MCF 10A (cell line): ENCODE results near the gene CPA5. TPM values are rescaled to one million over a fixed set of nuclear protein-coding genes. Genes with fewer than 3 reads are reported as not detected.

Experiments used
- BruUV-seq: library from RNA; stranded (reverse); fragments of 400-500 nt; replicated peaks from 2 replicates; lab custom pipeline; 2021; lab: Mats Ljungman, UMichigan
- CTCF ChIA-PET: fragments of 300-600 bp; sonication (Branson Sonifier 250); formaldehyde crosslinking; extraction: SDS; loops from one replicate; lab custom pipeline; 2021; ENCODE audit warnings: antibody characterized with exemption, inconsistent platforms; lab: Yijun Ruan, JAX
- POLR2A ChIA-PET: fragments of 300-600, 350-650 bp; sonication (Branson Sonifier 250); formaldehyde crosslinking; extraction: SDS; loops from one replicate; lab custom pipeline; 2020; ENCODE audit warnings: antibody characterized with exemption, inconsistent platforms; lab: Yijun Ruan, JAX
- DNase-seq: peaks from one replicate; pipeline ENCODE4 v3.0.0-alpha.2; 2018; ENCODE audit not compliant: unreplicated experiment
- H3K27ac Mint-ChIP-seq: one replicate; pipeline ENCODE4 v1.8.0; 2022; ENCODE audit warnings: mild to moderate bottlenecking, low read depth, mixed read lengths; ENCODE audit not compliant: unreplicated experiment
- H3K27me3 Mint-ChIP-seq: one replicate; pipeline ENCODE4 v1.8.0; 2022; ENCODE audit warnings: mixed read lengths; ENCODE audit not compliant: insufficient read depth, unreplicated experiment
- H3K36me3 Mint-ChIP-seq: one replicate; pipeline ENCODE4 v1.8.0; 2022; ENCODE audit warnings: mild to moderate bottlenecking, moderate library complexity, mixed read lengths; ENCODE audit not compliant: insufficient read depth, unreplicated experiment
- H3K4me1 Mint-ChIP-seq: one replicate; pipeline ENCODE4 v1.8.0; 2022; ENCODE audit warnings: mixed read lengths; ENCODE audit not compliant: insufficient read depth, unreplicated experiment
- H3K4me3 Mint-ChIP-seq: one replicate; pipeline ENCODE4 v1.8.0; 2022; ENCODE audit warnings: mild to moderate bottlenecking, moderate library complexity, mixed read lengths; ENCODE audit not compliant: unreplicated experiment
- H3K9me3 Mint-ChIP-seq: one replicate; pipeline ENCODE4 v1.8.0; 2022; ENCODE audit warnings: mixed read lengths; ENCODE audit not compliant: unreplicated experiment
- CTCF ChIP-seq: fragments of 200-600 bp; IDR thresholded peaks from one replicate; pipeline ENCODE4 v1.8.0; 2022; ENCODE audit warnings: antibody characterized with exemption, mild to moderate bottlenecking; ENCODE audit not compliant: unreplicated experiment
- intact Hi-C: fragments of 100-400 bp; cut with micrococcal nuclease; formaldehyde crosslinking; loops from 2 replicates; pipeline ENCODE4 v1.14.1; 2022
- total RNA-seq: library from RNA; stranded (reverse); gene quantifications from 2 replicates; pipeline ENCODE4 v1.2.3, GENCODE V29; 2022

The CPA5 gene
- total RNA-seq, 1 experiment from 2014 or later, result 0.42 TPM

GRCh38 chr7:130387628-130388403, 43.2 kb downstream of the CPA5 start:
- H3K36me3 Mint-ChIP-seq, result no peaks in the 10 kb centered on the region
- no peak overlapping the region for H3K4me3 Mint-ChIP-seq
- no peak for TF ChIP-seq CTCF
- no peaks in the 10 kb centered on the region for H3K27me3 Mint-ChIP-seq
- intact Hi-C loops, result no loop called here
- POLR2A ChIA-PET, result no interaction called here
- no TSS peak for BruUV-seq
- no peaks in the 10 kb centered on the region for H3K4me1 Mint-ChIP-seq
- no peak for DNase-seq
- CTCF ChIA-PET, result interaction anchor here (0.6 kb wide), 1 partner anchor 14 kb away, joined by 3 read pairs; no protein-coding TSS in a partner anchor
- H3K9me3 Mint-ChIP-seq, result no peaks in the 10 kb centered on the region
- no peak overlapping the region for H3K27ac Mint-ChIP-seq

GRCh38 chr7:130388671-130389070, 44.1 kb downstream of the CPA5 start:
- intact Hi-C loops, result no loop called here
- H3K9me3 Mint-ChIP-seq, result no peaks in the 10 kb centered on the region
- no peaks in the 10 kb centered on the region for H3K36me3 Mint-ChIP-seq
- POLR2A ChIA-PET, result no interaction called here
- no peak for TF ChIP-seq CTCF
- CTCF ChIA-PET, result interaction anchor here (0.6 kb wide), 1 partner anchor 13 kb away, joined by 3 read pairs; no protein-coding TSS in a partner anchor
- no peaks in the 10 kb centered on the region for H3K27me3 Mint-ChIP-seq
- no peak for DNase-seq
- H3K4me3 Mint-ChIP-seq, result no peak overlapping the region
- BruUV-seq, result no TSS peak
- H3K4me1 Mint-ChIP-seq, result no peaks in the 10 kb centered on the region
- H3K27ac Mint-ChIP-seq, result no peak overlapping the region

GRCh38 chr7:130390486-130390885, 45.9 kb downstream of the CPA5 start:
- no peak overlapping the region for H3K27ac Mint-ChIP-seq
- H3K4me3 Mint-ChIP-seq, result no peak overlapping the region
- no TSS peak for BruUV-seq
- no peaks in the 10 kb centered on the region for H3K9me3 Mint-ChIP-seq
- DNase-seq, result no peak
- H3K27me3 Mint-ChIP-seq, result no peaks in the 10 kb centered on the region
- H3K4me1 Mint-ChIP-seq, result no peaks in the 10 kb centered on the region
- CTCF ChIA-PET, result no interaction called here
- intact Hi-C loops, result no loop called here
- no peak for TF ChIP-seq CTCF
- H3K36me3 Mint-ChIP-seq, result no peaks in the 10 kb centered on the region
- POLR2A ChIA-PET, result interaction anchor here (0.5 kb wide), 1 partner anchor 69 kb away, joined by 4 read pairs; no protein-coding TSS in a partner anchor

- no peaks in the 10 kb centered on the region for H3K4me1 Mint-ChIP-seq
- BruUV-seq, result no TSS peak
- no peak for TF ChIP-seq CTCF
- H3K4me3 Mint-ChIP-seq, result no peak overlapping the region
- DNase-seq, result no peak
- intact Hi-C loops, result no loop called here
- no peaks in the 10 kb centered on the region for H3K27me3 Mint-ChIP-seq
- no peaks in the 10 kb centered on the region for H3K9me3 Mint-ChIP-seq
- no peak overlapping the region for H3K27ac Mint-ChIP-seq
- POLR2A ChIA-PET, result no interaction called here
- no peaks in the 10 kb centered on the region for H3K36me3 Mint-ChIP-seq
- CTCF ChIA-PET, result no interaction called here
Measured at GRCh38 chr7:130393101-130393561, 48.5 kb downstream of the CPA5 start.
